ENCODE results near the gene TBC1D12.

The TBC1D12 gene

GRCh38 chr10:94465684-94466083 lies 63.3 kb downstream of the TBC1D12 start:
- no peak for DNase-seq (ENCODE audit: low read depth)
- TF ChIP-seq, protein P1, sequence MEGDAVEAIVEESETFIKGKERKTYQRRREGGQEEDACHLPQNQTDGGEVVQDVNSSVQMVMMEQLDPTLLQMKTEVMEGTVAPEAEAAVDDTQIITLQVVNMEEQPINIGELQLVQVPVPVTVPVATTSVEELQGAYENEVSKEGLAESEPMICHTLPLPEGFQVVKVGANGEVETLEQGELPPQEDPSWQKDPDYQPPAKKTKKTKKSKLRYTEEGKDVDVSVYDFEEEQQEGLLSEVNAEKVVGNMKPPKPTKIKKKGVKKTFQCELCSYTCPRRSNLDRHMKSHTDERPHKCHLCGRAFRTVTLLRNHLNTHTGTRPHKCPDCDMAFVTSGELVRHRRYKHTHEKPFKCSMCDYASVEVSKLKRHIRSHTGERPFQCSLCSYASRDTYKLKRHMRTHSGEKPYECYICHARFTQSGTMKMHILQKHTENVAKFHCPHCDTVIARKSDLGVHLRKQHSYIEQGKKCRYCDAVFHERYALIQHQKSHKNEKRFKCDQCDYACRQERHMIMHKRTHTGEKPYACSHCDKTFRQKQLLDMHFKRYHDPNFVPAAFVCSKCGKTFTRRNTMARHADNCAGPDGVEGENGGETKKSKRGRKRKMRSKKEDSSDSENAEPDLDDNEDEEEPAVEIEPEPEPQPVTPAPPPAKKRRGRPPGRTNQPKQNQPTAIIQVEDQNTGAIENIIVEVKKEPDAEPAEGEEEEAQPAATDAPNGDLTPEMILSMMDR (IDR thresholded peaks at IDR 0.05; ENCODE audit: insufficient read depth, low read depth, low read length, missing control alignments), result no peak
- H3K4me3 ChIP-seq (ENCODE audit: low read length), result no peak overlapping the region

GRCh38 chr10:94481410-94481809 lies 79.1 kb downstream of the TBC1D12 start:
- H3K4me3 ChIP-seq (ENCODE audit: low read length), result no peak overlapping the region
- DNase-seq (ENCODE audit: low read depth), result no peak
- TF ChIP-seq, protein P1 (IDR thresholded peaks at IDR 0.05; ENCODE audit: insufficient read depth, low read depth, low read length, missing control alignments), result no peak

GRCh38 chr10:94483970-94484369 lies 81.6 kb downstream of the TBC1D12 start:
- H3K4me3 ChIP-seq (ENCODE audit: low read length), result no peak overlapping the region
- no peak for DNase-seq (ENCODE audit: low read depth)
- TF ChIP-seq, protein P1 (IDR thresholded peaks at IDR 0.05; ENCODE audit: insufficient read depth, low read depth, low read length, missing control alignments), result no peak

DNA sequence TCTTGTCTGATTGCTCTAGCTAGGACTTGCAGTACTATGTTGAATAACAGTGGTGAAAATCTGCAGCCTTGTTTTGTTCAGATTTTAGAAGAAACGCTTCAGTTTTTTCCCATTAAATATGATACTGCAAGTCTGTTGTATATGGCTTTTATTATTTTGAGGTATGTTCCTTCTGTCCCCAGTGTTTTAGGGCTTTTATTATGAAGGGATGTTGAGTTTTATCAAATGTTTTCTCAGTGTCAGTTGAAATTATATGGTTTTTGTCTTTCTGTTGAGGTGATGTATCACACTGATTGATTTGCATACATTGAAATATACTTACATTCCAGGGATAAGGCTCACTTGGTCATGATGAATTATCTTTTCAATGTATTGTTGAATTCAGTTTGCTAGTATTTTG lies 82.8 kb downstream of the TBC1D12 start:
- no peak overlapping the region for H3K4me3 ChIP-seq (ENCODE audit: low read length)
- TF ChIP-seq, protein P1 (IDR thresholded peaks at IDR 0.05; ENCODE audit: insufficient read depth, low read depth, low read length, missing control alignments), result no peak
- no peak for DNase-seq (ENCODE audit: low read depth)

DNA sequence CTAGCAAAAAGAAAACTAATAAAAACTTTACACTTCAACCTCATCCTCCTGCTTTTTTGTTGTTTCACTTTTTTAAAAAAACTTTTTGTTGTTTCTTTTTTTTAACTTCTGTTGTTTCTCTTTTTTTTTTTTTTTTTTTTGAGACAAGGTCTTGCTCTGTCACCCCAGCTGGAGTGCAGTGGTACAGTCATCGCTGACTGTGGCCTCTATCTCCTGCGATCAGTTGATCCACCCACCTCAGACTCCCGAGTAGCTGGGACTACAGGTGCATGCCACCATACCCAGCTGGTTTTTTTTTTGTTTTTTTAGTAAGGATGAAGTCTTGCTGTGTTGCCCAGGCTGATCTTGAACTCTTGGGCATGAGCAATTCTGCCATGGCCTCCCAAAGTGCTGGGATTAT lies 85.2 kb downstream of the TBC1D12 start:
- TF ChIP-seq, protein P1 (IDR thresholded peaks at IDR 0.05; ENCODE audit: insufficient read depth, low read depth, low read length, missing control alignments), result no peak
- DNase-seq (ENCODE audit: low read depth), result no peak
- no peak overlapping the region for H3K4me3 ChIP-seq (ENCODE audit: low read length)

GRCh38 chr10:94489107-94489506 lies 86.8 kb downstream of the TBC1D12 start:
- TF ChIP-seq, protein P1 (IDR thresholded peaks at IDR 0.05; ENCODE audit: insufficient read depth, low read depth, low read length, missing control alignments), result no peak
- no peak for DNase-seq (ENCODE audit: low read depth)
- H3K4me3 ChIP-seq (ENCODE audit: low read length), result no peak overlapping the region

DNA sequence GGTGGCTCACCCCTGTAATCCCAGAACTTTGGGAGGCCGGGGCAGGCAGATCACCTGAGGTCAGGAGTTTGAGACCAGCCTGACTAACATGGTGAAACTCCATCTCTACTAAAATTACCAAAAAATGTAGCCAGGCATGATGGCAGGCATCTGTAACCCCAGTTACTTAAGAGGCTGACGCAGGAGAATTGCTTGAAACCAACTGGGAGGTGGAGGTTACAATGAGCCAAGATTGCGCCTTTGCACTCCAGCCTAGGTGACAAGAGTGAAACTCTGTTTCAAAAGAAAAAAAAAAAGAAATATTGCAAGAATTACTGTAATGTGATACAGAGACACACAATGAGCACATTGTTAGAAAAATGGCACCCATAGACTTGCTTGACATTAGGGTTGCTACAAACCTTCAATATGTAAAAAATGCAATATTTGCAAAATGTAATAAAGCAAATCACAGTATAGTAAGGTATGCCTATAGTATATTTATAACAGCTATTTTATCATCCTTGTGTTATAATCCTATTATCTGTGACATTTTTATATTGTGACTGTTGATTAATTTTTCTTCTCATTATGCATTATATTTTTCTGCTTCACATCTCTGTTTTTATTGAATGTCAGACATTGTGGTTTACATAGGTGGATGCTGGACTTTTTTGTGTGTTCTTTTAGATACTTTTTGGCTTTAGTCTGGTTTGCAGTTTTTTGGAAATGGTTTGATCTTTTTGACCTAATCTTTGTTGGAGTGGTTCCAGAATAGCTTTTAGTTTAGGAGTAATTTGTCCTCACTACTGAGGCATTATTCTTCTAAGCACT lies 87.8 kb downstream of the TBC1D12 start:
- no peak for DNase-seq (ENCODE audit: low read depth)
- no peak overlapping the region for H3K4me3 ChIP-seq (ENCODE audit: low read length)
- TF ChIP-seq, protein P1 (IDR thresholded peaks at IDR 0.05; ENCODE audit: insufficient read depth, low read depth, low read length, missing control alignments), result no peak
